Smooth muscle cell (in vitro differentiated cells): ENCODE data around the gene TAGLN. TPM values are rescaled to one million over a fixed set of nuclear protein-coding genes. Genes with fewer than 3 reads are reported as not detected.
A peak's percentile ranks its signal among the peaks of the same experiment; 100 is the strongest.

Experiments
- DNase-seq: peaks from one replicate; lab custom pipeline; 2025; ENCODE audit not compliant: unreplicated experiment; lab: John Stamatoyannopoulos, UW
- H2AFZ ChIP-seq: fragments of 200-600 bp; sonication (generic); 2 replicates; pipeline ENCODE4 v1.6.0; 2016; ENCODE audit warnings: antibody characterized with exemption, low read depth, mild to moderate bottlenecking
- H3F3A ChIP-seq: fragments of 200-600 bp; sonication (generic); 2 replicates; pipeline ENCODE4 v1.6.0; 2017; ENCODE audit warnings: antibody characterized with exemption, low read depth
- H3K27ac ChIP-seq: fragments of 200-600 bp; sonication (generic); 2 replicates; pipeline ENCODE4 v1.5.1; 2016; ENCODE audit warnings: low read depth, mild to moderate bottlenecking
- H3K27me3 ChIP-seq: fragments of 200-600 bp; sonication (generic); 2 replicates; pipeline ENCODE4 v1.6.1; 2016; ENCODE audit warnings: low read depth, mild to moderate bottlenecking
- H3K36me3 ChIP-seq: fragments of 200-600 bp; sonication (generic); 2 replicates; pipeline ENCODE4 v1.5.1; 2016; ENCODE audit warnings: low read depth
- H3K4me1 ChIP-seq: fragments of 200-600 bp; sonication (generic); 2 replicates; pipeline ENCODE4 v1.5.1; 2016; ENCODE audit warnings: low read depth
- H3K4me2 ChIP-seq: fragments of 200-600 bp; sonication (generic); 2 replicates; pipeline ENCODE4 v1.6.0; 2016; ENCODE audit warnings: mild to moderate bottlenecking
- H3K4me3 ChIP-seq: fragments of 200-600 bp; sonication (generic); 2 replicates; pipeline ENCODE4 v1.5.1; 2016; ENCODE audit warnings: mild to moderate bottlenecking
- H3K79me2 ChIP-seq: fragments of 200-600 bp; sonication (generic); 2 replicates; pipeline ENCODE4 v1.6.0; 2016; ENCODE audit warnings: low read depth, mild to moderate bottlenecking
- H3K9ac ChIP-seq: fragments of 200-600 bp; sonication (generic); 2 replicates; pipeline ENCODE4 v1.6.0; 2016; ENCODE audit warnings: low read depth
- H3K9me3 ChIP-seq: fragments of 200-600 bp; sonication (generic); replicated peaks from 2 replicates; pipeline ENCODE4 v1.5.1; 2016; ENCODE audit warnings: low read depth
- H4K20me1 ChIP-seq: fragments of 200-600 bp; sonication (generic); 2 replicates; pipeline ENCODE4 v1.6.0; 2016; ENCODE audit warnings: low read depth
- CTCF ChIP-seq: fragments of 200-600 bp; sonication (generic); IDR thresholded peaks from 2 replicates; pipeline ENCODE4 v1.5.1; 2017; ENCODE audit warnings: borderline replicate concordance, mild to moderate bottlenecking, antibody characterized with exemption; ENCODE audit not compliant: insufficient read depth, poor library complexity, severe bottlenecking
- WGBS: methylation state at CpG from one replicate; pipeline ENCODE4 v1.1.7; 2016; ENCODE audit warnings: low lambda C conversion rate; 5-methylcytosine and 5-hydroxymethylcytosine counted together
- polyA plus RNA-seq: library from polyadenylated mRNA; unstranded; fragments of >200 nt; fragmentation: Nextera tagmentation; extraction: Ambion mirVana; gene quantifications from 2 replicates; pipeline ENCODE4 v1.2.1, GENCODE V29; 2016
- total RNA-seq: library from RNA; depleted of rRNA; stranded (reverse); fragments of >200 nt; gene quantifications from 2 replicates; pipeline ENCODE4 v1.2.3, GENCODE V29; 2014

Gene TAGLN
- total and polyA plus RNA-seq, 2 experiments from 2014 or later, result 1,972 to 2,250 TPM

GRCh38 chr11:117199916-117200812, 994 bp downstream of the TAGLN start:
- Histone ChIP-seq H3K4me3 (peak overlapping the region; percentile 49), H3K36me3 (no peaks in the 10 kb centered on the region), H4K20me1 (peaks cover 54% of the 10 kb centered on the region), H3K27ac (peak overlapping the region; percentile 79), H2AFZ (no peak overlapping the region), H3K27me3 (no peaks in the 10 kb centered on the region), H3F3A (peaks cover 49% of the 10 kb centered on the region), H3K9me3 (no peaks in the 10 kb centered on the region), H3K4me2 (peak overlapping the region; percentile 85), H3K9ac (peak overlapping the region; percentile 46), H3K4me1 (peaks cover 29% of the 10 kb centered on the region), H3K79me2 (peaks cover 50% of the 10 kb centered on the region)
- no peak for TF ChIP-seq CTCF
- DNase-seq, result no peak
- WGBS, result 26% methylated on average over 13 of the region's 13 CpGs

- Histone ChIP-seq H3K27ac (peak overlapping the region; percentile 79), H3K4me1 (peaks cover 29% of the 10 kb centered on the region), H3K27me3 (no peaks in the 10 kb centered on the region), H3K79me2 (peaks cover 50% of the 10 kb centered on the region), H3K36me3 (no peaks in the 10 kb centered on the region), H2AFZ (no peak overlapping the region), H3K9me3 (no peaks in the 10 kb centered on the region), H4K20me1 (peaks cover 59% of the 10 kb centered on the region), H3K9ac (peak overlapping the region; percentile 46), H3K4me2 (peak overlapping the region; percentile 85), H3F3A (peaks cover 53% of the 10 kb centered on the region), H3K4me3 (peak overlapping the region; percentile 49)
- WGBS, result 51% methylated on average over 12 of the region's 12 CpGs
- no peak for TF ChIP-seq CTCF
- no peak for DNase-seq
These were observed 1.9 kb downstream of the TAGLN start for GRCh38 chr11:117200813-117201657.

- H3K4me3 ChIP-seq, result peak overlapping the region; percentile 49
- peak overlapping the region; percentile 85 for H3K4me2 ChIP-seq
- H4K20me1 ChIP-seq, result peaks cover 59% of the 10 kb centered on the region
- H3F3A ChIP-seq, result peaks cover 53% of the 10 kb centered on the region
- peak overlapping the region; percentile 46 for H3K9ac ChIP-seq
- H3K27me3 ChIP-seq, result no peaks in the 10 kb centered on the region
- H2AFZ ChIP-seq, result no peak overlapping the region
- H3K36me3 ChIP-seq, result no peaks in the 10 kb centered on the region
- H3K4me1 ChIP-seq, result peaks cover 29% of the 10 kb centered on the region
- DNase-seq, result no peak
- WGBS, result 71% methylated on average over 14 of the region's 14 CpGs
- no peaks in the 10 kb centered on the region for H3K9me3 ChIP-seq
- no peak for TF ChIP-seq CTCF
- peaks cover 50% of the 10 kb centered on the region for H3K79me2 ChIP-seq
- H3K27ac ChIP-seq, result peak overlapping the region; percentile 79
These were observed 2.6 kb downstream of the TAGLN start for GRCh38 chr11:117201658-117202305.
